Measurements from ENCODE around the gene SORCS2. TPM values are rescaled to one million over a fixed set of nuclear protein-coding genes. Genes with fewer than 3 reads are reported as not detected.

The SORCS2 gene
- polyA plus RNA-seq, 1 donor (not counting 4 experiments of a cell fraction or from before 2014, with no cell fraction given), result 0.09 TPM

GRCh38 chr4:7224878-7225533 lies 32.7 kb downstream of the SORCS2 start:
- no peak for FAIRE-seq
- no peak for DNase-seq (ENCODE audit: low read depth, low spot score)
- H3K9me3 ChIP-seq (ENCODE audit: control insufficient read depth, low read depth, low read length), result no peaks in the 10 kb centered on the region
- no peak overlapping the region for H3K4me3 ChIP-seq (ENCODE audit: control insufficient read depth in 2 of 3, extremely low read depth in 1 of 3, insufficient read depth in 2 of 3, low read depth in 1 of 3, low read length in 3 of 3)
- H4K20me1 ChIP-seq (ENCODE audit: control insufficient read depth, extremely low read depth, insufficient read depth, low read length), result no peaks in the 10 kb centered on the region
- H3K27me3 ChIP-seq (ENCODE audit: control insufficient read depth, extremely low read depth, insufficient read depth, low read length), result peaks cover 4% of the 10 kb centered on the region
- H3K79me2 ChIP-seq (ENCODE audit: control insufficient read depth, insufficient read depth, low read length), result no peaks in the 10 kb centered on the region
- no peaks in the 10 kb centered on the region for H3K4me1 ChIP-seq (ENCODE audit: control insufficient read depth, extremely low read depth, insufficient read depth, low read length)
- no peaks in the 10 kb centered on the region for H3K9me1 ChIP-seq (ENCODE audit: control insufficient read depth, extremely low read depth, insufficient read depth, low read length)
- no peak overlapping the region for H2AFZ ChIP-seq (ENCODE audit: control insufficient read depth, low read length)
- H3K4me2 ChIP-seq (ENCODE audit: control insufficient read depth, extremely low read depth, insufficient read depth, low read depth, low read length), result no peak overlapping the region
- no peak for TF ChIP-seq CTCF (optimal IDR thresholded peaks at IDR 0.05 in 1 of 3, IDR thresholded peaks at IDR 0.05 in 1 of 3, conservative IDR thresholded peaks at IDR 0.05 in 1 of 3; ENCODE audit: extremely low read depth in 1 of 3, insufficient read depth in 2 of 3, low read length in 3 of 3)
- TF ChIP-seq EZH2 (IDR thresholded peaks at IDR 0.05; ENCODE audit: low read length), result no peak
- no peak overlapping the region for H3K27ac ChIP-seq (ENCODE audit: control insufficient read depth, insufficient read depth, low read length)
- no peaks in the 10 kb centered on the region for H3K36me3 ChIP-seq (ENCODE audit: control insufficient read depth in 2 of 2, extremely low read depth in 1 of 2, insufficient read depth in 2 of 2, low read length in 2 of 2)
- no peak overlapping the region for H3K9ac ChIP-seq (ENCODE audit: control insufficient read depth, extremely low read depth, insufficient read depth, low read length)
- dilution Hi-C loops (cut with MboI; ENCODE audit: extremely low pct_ligation_motif_present, low sequenced_read_pairs), result no loop called here

GRCh38 chr4:7226439-7226838 lies 34.1 kb downstream of the SORCS2 start:
- no peak overlapping the region for H3K4me3 ChIP-seq (ENCODE audit: control insufficient read depth in 2 of 3, extremely low read depth in 1 of 3, insufficient read depth in 2 of 3, low read depth in 1 of 3, low read length in 3 of 3)
- no peaks in the 10 kb centered on the region for H3K36me3 ChIP-seq (ENCODE audit: control insufficient read depth in 2 of 2, extremely low read depth in 1 of 2, insufficient read depth in 2 of 2, low read length in 2 of 2)
- H3K79me2 ChIP-seq (ENCODE audit: control insufficient read depth, insufficient read depth, low read length), result no peaks in the 10 kb centered on the region
- DNase-seq (ENCODE audit: low read depth, low spot score) (no peak), FAIRE-seq (no peak)
- no peak overlapping the region for H3K9ac ChIP-seq (ENCODE audit: control insufficient read depth, extremely low read depth, insufficient read depth, low read length)
- H2AFZ ChIP-seq (ENCODE audit: control insufficient read depth, low read length), result no peak overlapping the region
- no peak overlapping the region for H3K27ac ChIP-seq (ENCODE audit: control insufficient read depth, insufficient read depth, low read length)
- no peaks in the 10 kb centered on the region for H3K9me1 ChIP-seq (ENCODE audit: control insufficient read depth, extremely low read depth, insufficient read depth, low read length)
- no peaks in the 10 kb centered on the region for H3K9me3 ChIP-seq (ENCODE audit: control insufficient read depth, low read depth, low read length)
- H4K20me1 ChIP-seq (ENCODE audit: control insufficient read depth, extremely low read depth, insufficient read depth, low read length), result no peaks in the 10 kb centered on the region
- no peak for TF ChIP-seq EZH2 (IDR thresholded peaks at IDR 0.05; ENCODE audit: low read length)
- no peak for TF ChIP-seq CTCF (optimal IDR thresholded peaks at IDR 0.05 in 1 of 3, IDR thresholded peaks at IDR 0.05 in 1 of 3, conservative IDR thresholded peaks at IDR 0.05 in 1 of 3; ENCODE audit: extremely low read depth in 1 of 3, insufficient read depth in 2 of 3, low read length in 3 of 3)
- H3K4me2 ChIP-seq (ENCODE audit: control insufficient read depth, extremely low read depth, insufficient read depth, low read depth, low read length), result no peak overlapping the region
- no peaks in the 10 kb centered on the region for H3K4me1 ChIP-seq (ENCODE audit: control insufficient read depth, extremely low read depth, insufficient read depth, low read length)
- dilution Hi-C loops (cut with MboI; ENCODE audit: extremely low pct_ligation_motif_present, low sequenced_read_pairs), result no loop called here
- peaks cover 4% of the 10 kb centered on the region for H3K27me3 ChIP-seq (ENCODE audit: control insufficient read depth, extremely low read depth, insufficient read depth, low read length)

Measured in keratinocyte (primary cell).